Measurements from ENCODE around the gene EFEMP1.

GRCh38 chr2:55843994-55844345 is 79.6 kb downstream of the EFEMP1 start:
- TF ChIP-seq CTCF (IDR thresholded peaks at IDR 0.05): no peak
- no peak for TF ChIP-seq POLR2AphosphoS5 (IDR thresholded peaks at IDR 0.05)
- no peak for TF ChIP-seq EP300 (IDR thresholded peaks at IDR 0.05)
- TF ChIP-seq POLR2A (IDR thresholded peaks at IDR 0.05; ENCODE audit: low read depth): no peak
